WTC11 (cell line): ENCODE data around the gene VDAC1.

Experiments
- ARID4B ChIP-seq: sonication (generic); formaldehyde crosslinking; IDR thresholded peaks from 2 replicates; pipeline ENCODE4 v1.8.0; 2023; ENCODE audit warnings: missing genetic modification reagents, mild to moderate bottlenecking, borderline replicate concordance
- CREB1 ChIP-seq: sonication (generic); formaldehyde crosslinking; IDR thresholded peaks from 2 replicates; pipeline ENCODE4 v1.8.0; 2023; ENCODE audit warnings: mild to moderate bottlenecking, missing genetic modification reagents
- CREM ChIP-seq: sonication (generic); formaldehyde crosslinking; IDR thresholded peaks from 2 replicates; pipeline ENCODE4 v1.8.1; 2022; ENCODE audit warnings: mild to moderate bottlenecking, missing genetic modification reagents, moderate library complexity
- CTCF ChIP-seq: fragments of 200-600 bp; IDR thresholded peaks from 2 replicates; pipeline ENCODE4 v1.8.0; 2022; ENCODE audit warnings: antibody characterized with exemption
- E2F4 ChIP-seq: sonication (generic); formaldehyde crosslinking; IDR thresholded peaks from 2 replicates; pipeline ENCODE4 v1.8.1; 2022; ENCODE audit warnings: low read depth, mild to moderate bottlenecking, moderate library complexity, missing genetic modification reagents, borderline replicate concordance
- E2F5 ChIP-seq: sonication (generic); formaldehyde crosslinking; IDR thresholded peaks from 2 replicates; pipeline ENCODE4 v1.8.1; 2022; ENCODE audit warnings: mild to moderate bottlenecking, moderate library complexity, missing genetic modification reagents
- JUN ChIP-seq: sonication (generic); formaldehyde crosslinking; IDR thresholded peaks from 2 replicates; pipeline ENCODE4 v1.8.0; 2023; ENCODE audit warnings: mild to moderate bottlenecking, missing genetic modification reagents
- NR2C2 ChIP-seq: sonication (generic); formaldehyde crosslinking; IDR thresholded peaks from 2 replicates; pipeline ENCODE4 v1.8.0; 2022; ENCODE audit warnings: mild to moderate bottlenecking, missing genetic modification reagents
- SMAD4 ChIP-seq: sonication (generic); formaldehyde crosslinking; IDR thresholded peaks from 2 replicates; pipeline ENCODE4 v1.8.0; 2022; ENCODE audit warnings: mild to moderate bottlenecking, missing genetic modification reagents
- ZNF219 ChIP-seq: sonication (generic); formaldehyde crosslinking; IDR thresholded peaks from 2 replicates; pipeline ENCODE4 v1.8.0; 2023; ENCODE audit warnings: missing genetic modification reagents, mild to moderate bottlenecking, borderline replicate concordance
- ZNF232 ChIP-seq: sonication (generic); formaldehyde crosslinking; IDR thresholded peaks from 2 replicates; pipeline ENCODE4 v1.8.0; 2022; ENCODE audit warnings: mild to moderate bottlenecking, missing genetic modification reagents
- ZNF396 ChIP-seq: fragments of 250-450 bp; sonication (Bioruptor Pico); IDR thresholded peaks from 2 replicates; pipeline ENCODE4 v1.8.0; 2021; ENCODE audit warnings: mild to moderate bottlenecking, moderate library complexity, borderline replicate concordance
- ZNF423 ChIP-seq: fragments of 250-450 bp; sonication (Bioruptor Pico); IDR thresholded peaks from 2 replicates; pipeline ENCODE4 v2.1.2; 2022; ENCODE audit warnings: mild to moderate bottlenecking, moderate library complexity
- ZNF512 ChIP-seq: sonication (generic); formaldehyde crosslinking; IDR thresholded peaks from 2 replicates; pipeline ENCODE4 v1.8.1; 2022; ENCODE audit warnings: missing genetic modification reagents, borderline replicate concordance

GRCh38 chr5:133947431-133947841 is 57.3 kb downstream of the VDAC1 start:
- no peak for TF ChIP-seq NR2C2 (CRISPR knock-in tag)
- no peak for TF ChIP-seq SMAD4 (CRISPR knock-in tag)
- no peak for TF ChIP-seq CREM
- no peak for TF ChIP-seq CTCF
- no peak for TF ChIP-seq E2F4 (CRISPR knock-in tag)
- no peak for TF ChIP-seq ZNF232 (CRISPR knock-in tag)
- no peak for TF ChIP-seq ZNF396 (CRISPR knock-in tag)
- no peak for TF ChIP-seq ZNF423 (CRISPR knock-in tag)
- TF ChIP-seq ARID4B = no peak
- no peak for TF ChIP-seq ZNF512 (CRISPR knock-in tag)
- TF ChIP-seq ZNF219 = no peak
- TF ChIP-seq E2F5 (CRISPR knock-in tag) = no peak
- no peak for TF ChIP-seq CREB1 (CRISPR knock-in tag)
- no peak for TF ChIP-seq JUN
